ENCODE results near the gene ZNF627.
A peak's percentile ranks its signal among the peaks of the same experiment; 100 is the strongest.

ZNF627 gene

DNA sequence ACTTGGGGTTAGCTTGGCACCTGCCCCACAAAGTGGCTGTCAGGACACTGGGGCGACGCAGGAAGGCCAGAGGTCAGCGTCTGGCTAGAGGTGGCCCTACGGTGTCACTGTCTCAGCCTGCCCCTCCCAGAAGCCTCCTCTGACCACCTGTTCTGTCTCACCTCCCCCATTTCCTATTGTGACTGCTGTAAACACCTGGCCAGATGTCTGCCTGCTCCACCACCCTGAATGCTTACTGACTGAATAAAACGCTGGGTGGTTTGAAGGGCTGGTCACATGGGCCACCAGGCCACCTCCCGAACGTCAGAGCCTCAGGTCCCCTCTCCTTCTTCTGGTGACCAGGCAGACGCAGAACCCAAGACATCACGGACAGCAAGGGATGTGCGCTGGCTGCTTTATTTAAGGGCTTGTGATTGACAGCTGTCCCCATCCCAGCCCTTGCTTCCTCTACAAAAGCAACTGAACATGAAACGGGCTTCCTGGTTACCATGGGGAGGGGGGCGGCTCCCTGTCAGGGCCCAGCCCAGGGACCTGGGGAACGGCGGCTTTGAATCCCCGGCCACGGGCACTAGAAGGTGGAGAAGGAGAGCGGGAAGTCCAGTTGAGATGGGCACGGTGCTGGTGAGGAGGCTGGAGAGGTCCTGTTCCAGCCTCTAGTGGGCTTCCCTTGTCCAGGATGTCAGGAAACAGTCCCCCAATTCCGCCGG lies 44.5 kb upstream of the ZNF627 start:
- DNase-seq: no peak
- H3K27ac ChIP-seq: no peak overlapping the region
- H3K27me3 ChIP-seq (replicated peaks): no peaks in the 10 kb centered on the region
- peaks cover 34% of the 10 kb centered on the region for H3K36me3 ChIP-seq (replicated peaks)
- in situ Hi-C loops (cut with HindIII; ENCODE audit: low pct_ligation_motif_present, low sequenced_read_pairs): no loop called here
- no peak overlapping the region for H3K4me3 ChIP-seq (ENCODE audit: low read depth, low read length)
- TF ChIP-seq, protein P1, sequence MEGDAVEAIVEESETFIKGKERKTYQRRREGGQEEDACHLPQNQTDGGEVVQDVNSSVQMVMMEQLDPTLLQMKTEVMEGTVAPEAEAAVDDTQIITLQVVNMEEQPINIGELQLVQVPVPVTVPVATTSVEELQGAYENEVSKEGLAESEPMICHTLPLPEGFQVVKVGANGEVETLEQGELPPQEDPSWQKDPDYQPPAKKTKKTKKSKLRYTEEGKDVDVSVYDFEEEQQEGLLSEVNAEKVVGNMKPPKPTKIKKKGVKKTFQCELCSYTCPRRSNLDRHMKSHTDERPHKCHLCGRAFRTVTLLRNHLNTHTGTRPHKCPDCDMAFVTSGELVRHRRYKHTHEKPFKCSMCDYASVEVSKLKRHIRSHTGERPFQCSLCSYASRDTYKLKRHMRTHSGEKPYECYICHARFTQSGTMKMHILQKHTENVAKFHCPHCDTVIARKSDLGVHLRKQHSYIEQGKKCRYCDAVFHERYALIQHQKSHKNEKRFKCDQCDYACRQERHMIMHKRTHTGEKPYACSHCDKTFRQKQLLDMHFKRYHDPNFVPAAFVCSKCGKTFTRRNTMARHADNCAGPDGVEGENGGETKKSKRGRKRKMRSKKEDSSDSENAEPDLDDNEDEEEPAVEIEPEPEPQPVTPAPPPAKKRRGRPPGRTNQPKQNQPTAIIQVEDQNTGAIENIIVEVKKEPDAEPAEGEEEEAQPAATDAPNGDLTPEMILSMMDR (IDR thresholded peaks at IDR 0.05; ENCODE audit: low read depth, low read length, missing control alignments): no peak

DNA sequence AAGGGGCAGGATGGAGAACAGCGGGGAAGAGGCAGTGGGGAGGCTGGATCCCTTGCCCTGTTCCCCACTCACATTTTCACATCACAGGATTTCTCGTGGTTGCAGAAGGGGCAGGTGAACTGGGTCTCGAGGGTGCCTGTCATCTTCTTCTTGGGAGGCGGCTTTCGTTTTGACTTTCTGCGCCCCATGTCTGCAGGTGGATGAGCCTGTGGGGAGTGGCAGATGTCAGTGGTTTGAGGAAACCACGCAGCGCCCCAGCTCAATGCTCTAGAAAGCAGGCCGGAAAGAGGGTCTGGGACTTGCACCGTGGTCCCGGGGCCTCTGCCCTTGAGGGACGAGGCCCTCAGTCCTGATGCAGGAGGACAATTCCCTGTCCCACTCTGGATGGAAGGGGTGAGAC lies 43.1 kb upstream of the ZNF627 start:
- peaks cover 29% of the 10 kb centered on the region for H3K36me3 ChIP-seq (replicated peaks)
- no peak for DNase-seq
- H3K27me3 ChIP-seq (replicated peaks): no peaks in the 10 kb centered on the region
- TF ChIP-seq, protein P1 (IDR thresholded peaks at IDR 0.05; ENCODE audit: low read depth, low read length, missing control alignments): no peak
- no peak overlapping the region for H3K4me3 ChIP-seq (ENCODE audit: low read depth, low read length)
- in situ Hi-C loops (cut with HindIII; ENCODE audit: low pct_ligation_motif_present, low sequenced_read_pairs): no loop called here
- H3K27ac ChIP-seq: no peak overlapping the region

DNA sequence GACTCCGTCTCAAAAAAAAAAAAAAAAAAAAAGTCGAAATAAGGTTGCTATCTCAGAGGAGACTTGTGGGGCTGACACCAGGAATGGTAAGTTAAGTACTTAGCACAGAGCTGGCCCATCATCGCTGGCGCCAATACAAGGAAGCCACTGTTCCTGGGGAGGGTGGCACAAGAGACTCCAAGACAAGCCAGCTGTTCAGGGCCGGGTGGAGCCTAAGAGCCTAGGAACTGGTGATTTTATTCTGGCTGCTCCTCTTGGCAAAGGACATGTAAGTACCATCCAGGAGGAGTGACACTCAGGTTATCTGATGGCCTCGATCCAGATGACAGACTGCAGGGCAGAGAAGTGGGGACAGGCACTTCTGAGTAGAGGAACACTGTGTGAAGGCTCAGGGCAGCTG lies 42.0 kb upstream of the ZNF627 start:
- TF ChIP-seq, protein P1 (IDR thresholded peaks at IDR 0.05; ENCODE audit: low read depth, low read length, missing control alignments): no peak
- no peaks in the 10 kb centered on the region for H3K27me3 ChIP-seq (replicated peaks)
- DNase-seq: no peak
- H3K36me3 ChIP-seq (replicated peaks): peaks cover 29% of the 10 kb centered on the region
- H3K4me3 ChIP-seq (ENCODE audit: low read depth, low read length): no peak overlapping the region
- H3K27ac ChIP-seq: no peak overlapping the region
- in situ Hi-C loops (cut with HindIII; ENCODE audit: low pct_ligation_motif_present, low sequenced_read_pairs): no loop called here

DNA sequence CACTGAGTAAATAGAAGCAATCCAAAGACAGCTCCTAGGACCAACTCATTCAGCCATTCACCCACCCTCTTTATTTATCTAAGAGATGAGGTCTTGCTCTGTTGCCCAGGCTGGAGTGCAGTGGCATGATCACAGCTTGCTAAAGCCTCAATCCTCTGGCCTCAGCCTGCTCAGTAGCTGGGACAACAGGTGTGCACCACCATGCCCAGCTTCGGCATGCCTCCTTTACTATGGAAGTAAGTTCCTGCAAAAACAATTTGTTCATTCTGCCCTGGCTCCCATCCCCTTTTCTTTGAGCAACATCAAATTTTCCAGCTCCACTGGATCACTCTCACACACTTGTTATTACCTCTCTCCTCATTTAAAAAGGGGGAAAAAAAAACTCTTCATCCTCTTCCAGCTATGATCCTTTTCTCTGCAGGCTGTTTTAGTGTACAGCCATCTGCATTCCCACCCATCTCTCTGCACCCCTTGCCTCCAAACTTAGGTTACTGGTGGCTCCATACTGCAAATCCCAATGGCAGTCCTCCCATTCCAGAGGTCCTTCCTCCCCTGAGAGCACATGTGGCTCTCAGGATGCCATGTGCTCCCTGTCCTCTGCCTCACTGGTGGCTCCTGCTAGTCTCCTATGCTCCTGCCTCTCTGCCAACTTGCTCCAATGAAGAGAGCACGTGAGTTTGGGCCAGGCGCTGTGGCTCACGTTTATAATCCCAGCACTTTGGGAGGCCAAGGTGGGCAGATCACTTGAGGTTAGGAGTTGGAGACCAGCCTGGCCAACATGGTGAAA lies 40.5 kb upstream of the ZNF627 start:
- peaks cover 29% of the 10 kb centered on the region for H3K36me3 ChIP-seq (replicated peaks)
- DNase-seq: no peak
- H3K27ac ChIP-seq: no peak overlapping the region
- H3K4me3 ChIP-seq (ENCODE audit: low read depth, low read length): no peak overlapping the region
- in situ Hi-C loops (cut with HindIII; ENCODE audit: low pct_ligation_motif_present, low sequenced_read_pairs): no loop called here
- TF ChIP-seq, protein P1 (IDR thresholded peaks at IDR 0.05; ENCODE audit: low read depth, low read length, missing control alignments): no peak
- H3K27me3 ChIP-seq (replicated peaks): no peaks in the 10 kb centered on the region

DNA sequence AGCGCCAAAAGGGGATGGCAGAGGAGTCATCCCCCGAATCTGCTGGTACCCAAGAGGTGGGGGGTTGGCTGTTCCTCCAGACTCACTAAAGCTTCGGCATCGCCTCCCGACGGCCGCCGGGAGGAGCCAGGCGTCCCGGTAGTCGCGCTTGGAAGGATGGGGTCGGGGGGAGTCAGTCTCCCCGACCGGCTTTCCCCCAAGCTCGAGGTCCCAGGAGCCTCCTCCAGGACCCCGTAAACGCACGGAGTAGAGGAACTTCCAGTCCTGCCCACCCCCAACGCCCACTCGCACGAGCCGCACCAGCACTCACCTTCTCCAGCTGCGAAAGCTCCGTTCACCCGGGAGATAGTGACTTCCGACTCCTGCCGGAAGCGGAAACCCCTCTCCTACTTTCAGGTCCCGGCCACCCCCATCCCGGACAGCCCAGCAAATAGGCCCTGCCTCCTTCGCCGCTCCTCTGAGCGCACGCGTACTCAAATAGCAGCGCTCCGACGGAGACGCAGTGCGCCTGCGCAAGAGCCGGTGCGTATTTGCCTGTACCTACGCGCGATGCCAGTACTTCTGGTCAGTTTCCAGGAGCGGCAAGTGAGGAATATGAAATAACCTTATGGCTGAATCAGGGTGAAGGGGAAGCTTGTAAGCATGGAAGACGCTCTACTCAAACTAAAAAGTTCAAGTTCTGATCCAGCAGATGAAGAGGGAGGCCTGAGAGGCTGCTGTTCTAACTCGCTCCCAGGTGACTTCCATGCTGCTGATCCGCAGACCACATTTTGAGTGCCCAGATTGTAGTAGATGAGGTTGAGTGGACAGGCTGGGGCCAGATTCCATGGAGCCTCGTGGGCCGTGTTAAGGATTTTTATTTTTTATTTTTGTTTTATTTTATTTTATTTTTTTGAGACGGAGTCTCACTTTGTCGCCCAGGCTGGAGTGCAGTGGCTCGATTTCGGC lies 38.1 kb upstream of the ZNF627 start, which contains the start of gene ELOF1:
TSS of gene ELOF1 (minus strand) at position 350 of the 948 bp plus-strand sequence. CDS start 4,883 bp downstream, outside the sequence.
- Histone ChIP-seq H3K27me3 (replicated peaks) (no peaks in the 10 kb centered on the region), H3K27ac (no peak within 1 kb of the TSS), H3K4me3 (ENCODE audit: low read depth, low read length) (peak within 1 kb of the TSS; percentile 88), H3K36me3 (replicated peaks) (peaks cover 9% of the 10 kb centered on the region)
- TF ChIP-seq, protein P1 (IDR thresholded peaks at IDR 0.05; ENCODE audit: low read depth, low read length, missing control alignments): peak; percentile 44
- in situ Hi-C loops (cut with HindIII; ENCODE audit: low pct_ligation_motif_present, low sequenced_read_pairs): no loop called here
- DNase-seq: peak; percentile 97

Measured in brain microvascular endothelial cell (primary cell).